Measurements from ENCODE around the gene CCDC192.

The CCDC192 gene

GRCh38 chr5:127985811-127986325 lies 282.7 kb downstream of the CCDC192 start:
- DNase-seq (ENCODE audit: low spot score): no peak

- no peak for DNase-seq (ENCODE audit: low spot score)
Observed at GRCh38 chr5:127987354-127988145, 284.4 kb downstream of the CCDC192 start.

- DNase-seq (ENCODE audit: low spot score): no peak
Observed at GRCh38 chr5:127988146-127988760, 285.1 kb downstream of the CCDC192 start.

Measured in Ammon's horn (tissue), 1 donor.